ENCODE data around the gene GLI3. TPM values are rescaled to one million over a fixed set of nuclear protein-coding genes. Genes with fewer than 3 reads are reported as not detected.
A peak's percentile ranks its signal among the peaks of the same experiment; 100 is the strongest.

Gene GLI3
- total RNA-seq, 1 experiment from 2014 or later = 46.2 TPM

- H3K27me3 Mint-ChIP-seq (ENCODE audit: low read depth) = no peaks in the 10 kb centered on the region
- ATAC-seq (no peak), DNase-seq (ENCODE audit: low spot score) (no peak)
- CTCF ChIA-PET = interaction anchor here (3.1 kb wide), 1 partner anchor 10 kb away, joined by 15 read pairs; no protein-coding TSS in a partner anchor
- H3K9me3 Mint-ChIP-seq = no peaks in the 10 kb centered on the region
- peaks cover 24% of the 10 kb centered on the region for H3K4me1 Mint-ChIP-seq
- H3K4me3 Mint-ChIP-seq = no peak overlapping the region
- TF ChIP-seq MXD4 (CRISPR knock-in tag; IDR thresholded peaks at IDR 0.05; ENCODE audit: borderline replicate concordance) (no peak), CTCF (IDR thresholded peaks at IDR 0.05) (no peak), SMAD3 (CRISPR knock-in tag; IDR thresholded peaks at IDR 0.05; ENCODE audit: borderline replicate concordance) (no peak), JUN (CRISPR knock-in tag; IDR thresholded peaks at IDR 0.05) (no peak), E2F4 (CRISPR knock-in tag; IDR thresholded peaks at IDR 0.05; ENCODE audit: borderline replicate concordance, low read depth) (no peak), TCF7 (CRISPR knock-in tag; IDR thresholded peaks at IDR 0.05; ENCODE audit: low read depth) (no peak), SOX15 (CRISPR knock-in tag; IDR thresholded peaks at IDR 0.05) (no peak), KAT7 (CRISPR knock-in tag; IDR thresholded peaks at IDR 0.05; ENCODE audit: borderline replicate concordance) (no peak), MAX (CRISPR knock-in tag; IDR thresholded peaks at IDR 0.05) (no peak), SP1 (CRISPR knock-in tag; conservative IDR thresholded peaks at IDR 0.05) (no peak), TP53 (CRISPR knock-in tag; IDR thresholded peaks at IDR 0.05) (no peak), EMX1 (CRISPR knock-in tag; IDR thresholded peaks at IDR 0.05) (no peak), ATF2 (CRISPR knock-in tag; IDR thresholded peaks at IDR 0.05; ENCODE audit: borderline replicate concordance, low read depth) (no peak)
- POLR2A ChIA-PET = no interaction called here
- peaks cover 23% of the 10 kb centered on the region for H3K36me3 Mint-ChIP-seq
- H3K27ac Mint-ChIP-seq = peak overlapping the region; percentile 27; the same call in 1 of the 2 replicates
Measured at GRCh38 chr7:42175834-42176723, 60.9 kb downstream of the GLI3 start.

GRCh38 chr7:42174391-42174912 lies 62.6 kb downstream of the GLI3 start:
- Mint-ChIP-seq H3K27me3 (ENCODE audit: low read depth) (no peaks in the 10 kb centered on the region), H3K27ac (no peak overlapping the region), H3K9me3 (no peaks in the 10 kb centered on the region), H3K4me3 (no peak overlapping the region), H3K4me1 (peaks cover 24% of the 10 kb centered on the region), H3K36me3 (peaks cover 13% of the 10 kb centered on the region)
- no peak for TF ChIP-seq ZNF263 (CRISPR knock-in tag; IDR thresholded peaks at IDR 0.05; ENCODE audit: low read depth)
- TF ChIP-seq GTF2I (CRISPR knock-in tag; conservative IDR thresholded peaks at IDR 0.05) = no peak
- no peak for TF ChIP-seq USF2 (CRISPR knock-in tag; IDR thresholded peaks at IDR 0.05)
- TF ChIP-seq ARID4B (CRISPR knock-in tag; IDR thresholded peaks at IDR 0.05; ENCODE audit: borderline replicate concordance) = no peak
- no peak for TF ChIP-seq ZNF232 (CRISPR knock-in tag; IDR thresholded peaks at IDR 0.05)
- ATAC-seq (no peak), DNase-seq (ENCODE audit: low spot score) (no peak)
- ChIA-PET POLR2A (no interaction called here), CTCF (interaction anchor here (0.9 to 1.7 kb wide), 3 partner anchors 11 to 12 kb away, joined by 3 to 4 read pairs (median 4); no protein-coding TSS in a partner anchor)

Measured in WTC11 (cell line).